ENCODE data around the gene ZNF451. TPM values are rescaled to one million over a fixed set of nuclear protein-coding genes. Genes with fewer than 3 reads are reported as not detected.

The ZNF451 gene
- polyA plus RNA-seq, 6 donors from 2014 or later: 32.2 to 40.4 (median 38.2) TPM

DNA sequence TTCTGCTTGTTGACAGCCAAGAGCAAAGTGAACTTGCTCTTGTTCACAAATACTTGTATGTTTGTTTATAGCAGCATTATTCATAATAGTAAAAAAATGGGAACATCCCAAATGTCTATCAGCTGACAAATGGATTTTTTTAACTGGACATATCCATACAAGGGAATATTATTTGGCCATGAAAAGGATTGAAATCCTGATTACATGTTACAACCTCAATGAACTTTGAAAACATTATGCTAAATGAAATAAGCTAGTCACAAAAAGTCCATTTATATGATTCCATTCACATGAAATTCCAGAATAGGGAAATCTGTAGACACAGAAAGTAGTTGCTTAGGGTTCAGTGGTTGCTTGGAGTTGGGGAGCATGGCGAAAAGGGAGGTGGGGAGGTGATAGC lies 53.7 kb downstream of the ZNF451 start:
- H3K27ac Mint-ChIP-seq: peak overlapping the region in 1 of 6 donors; percentile 29
- no peaks in the 10 kb centered on the region for H3K27me3 Mint-ChIP-seq
- ATAC-seq (ENCODE audit: low read depth in 2 of 2): no peak
- peaks cover 0 to 5% (median 0%) of the 10 kb centered on the region in 7 donors for H3K9me3 Mint-ChIP-seq
- H3K36me3 Mint-ChIP-seq: peaks cover 26 to 35% of the 10 kb centered on the region in 2 donors
- H3K4me1 Mint-ChIP-seq: no peaks in the 10 kb centered on the region
- H3K4me3 Mint-ChIP-seq: no peak overlapping the region
- DNase-seq: no peak

DNA sequence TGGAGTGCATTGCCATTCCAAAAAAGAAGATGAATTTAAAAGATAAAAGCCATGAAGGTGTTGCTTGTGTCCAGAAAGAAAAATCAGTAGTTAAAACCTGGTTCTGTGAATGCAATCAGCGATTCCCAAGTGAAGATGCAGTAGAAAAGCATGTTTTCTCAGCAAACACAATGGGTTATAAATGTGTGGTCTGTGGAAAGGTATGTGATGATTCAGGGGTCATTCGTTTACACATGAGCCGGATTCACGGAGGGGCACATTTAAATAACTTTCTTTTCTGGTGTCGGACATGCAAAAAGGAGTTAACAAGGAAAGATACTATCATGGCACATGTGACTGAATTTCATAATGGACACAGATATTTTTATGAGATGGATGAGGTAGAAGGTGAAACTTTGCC lies 57.4 kb downstream of the ZNF451 start:
- H3K9me3 Mint-ChIP-seq: peaks cover 0 to 1% (median 0%) of the 10 kb centered on the region in 7 donors
- H3K27me3 Mint-ChIP-seq: no peaks in the 10 kb centered on the region
- H3K4me3 Mint-ChIP-seq: no peak overlapping the region
- ATAC-seq (ENCODE audit: low read depth in 2 of 2) (no peak), DNase-seq (no peak)
- H3K27ac Mint-ChIP-seq: no peak overlapping the region
- H3K4me1 Mint-ChIP-seq: no peaks in the 10 kb centered on the region
- H3K36me3 Mint-ChIP-seq: peaks cover 29% of the 10 kb centered on the region in 2 donors

DNA sequence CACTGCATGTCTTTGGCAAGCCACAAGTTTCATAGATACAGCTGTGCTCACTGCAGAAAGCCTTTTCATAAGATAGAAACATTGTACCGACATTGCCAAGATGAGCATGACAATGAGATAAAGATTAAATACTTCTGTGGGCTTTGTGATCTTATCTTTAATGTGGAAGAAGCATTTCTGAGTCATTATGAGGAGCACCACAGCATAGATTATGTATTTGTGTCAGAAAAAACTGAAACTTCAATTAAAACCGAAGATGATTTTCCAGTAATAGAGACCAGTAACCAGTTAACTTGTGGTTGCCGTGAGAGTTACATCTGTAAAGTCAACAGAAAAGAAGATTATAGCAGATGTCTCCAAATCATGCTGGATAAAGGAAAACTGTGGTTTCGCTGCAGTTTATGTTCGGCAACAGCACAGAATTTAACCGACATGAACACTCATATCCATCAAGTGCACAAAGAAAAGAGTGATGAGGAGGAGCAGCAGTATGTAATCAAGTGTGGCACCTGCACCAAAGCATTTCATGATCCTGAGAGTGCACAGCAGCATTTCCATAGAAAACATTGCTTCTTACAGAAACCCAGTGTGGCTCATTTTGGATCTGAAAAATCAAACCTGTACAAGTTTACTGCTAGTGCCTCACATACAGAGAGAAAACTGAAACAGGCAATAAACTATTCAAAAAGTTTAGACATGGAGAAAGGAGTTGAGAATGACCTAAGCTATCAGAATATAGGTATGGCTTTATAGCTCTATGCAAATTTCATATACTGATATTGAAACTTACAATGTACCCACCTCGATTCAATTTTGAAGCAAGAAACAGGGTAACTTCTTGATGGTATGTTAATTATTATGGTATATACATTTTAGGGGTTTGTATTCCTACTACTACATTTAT lies 58.2 kb downstream of the ZNF451 start:
- peaks cover 24% of the 10 kb centered on the region in 2 donors for H3K36me3 Mint-ChIP-seq
- peaks cover 0 to 1% (median 0%) of the 10 kb centered on the region in 7 donors for H3K9me3 Mint-ChIP-seq
- no peak overlapping the region for H3K27ac Mint-ChIP-seq
- no peak overlapping the region for H3K4me3 Mint-ChIP-seq
- no peak for ATAC-seq (ENCODE audit: low read depth in 2 of 2)
- no peaks in the 10 kb centered on the region for H3K4me1 Mint-ChIP-seq
- no peaks in the 10 kb centered on the region for H3K27me3 Mint-ChIP-seq
- DNase-seq: no peak

DNA sequence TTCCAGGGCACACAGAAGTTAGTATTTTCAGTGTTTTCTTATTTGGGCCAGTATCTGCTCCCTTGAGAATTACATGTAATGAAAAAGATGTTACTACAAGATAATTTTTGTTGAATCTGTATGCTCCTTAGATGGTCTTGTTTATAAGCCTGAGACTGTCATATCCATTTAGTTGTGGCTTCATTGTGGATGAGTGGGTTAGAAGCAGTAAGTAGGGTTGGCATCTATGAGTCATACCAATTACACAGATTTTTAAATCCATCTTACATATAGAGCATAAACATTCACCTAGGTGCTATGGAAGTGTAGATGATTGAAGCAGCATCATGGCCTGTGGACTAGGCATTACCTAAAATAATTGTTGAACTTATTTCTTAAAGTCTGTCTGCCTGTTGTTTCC lies 68.7 kb downstream of the ZNF451 start:
- peaks cover 0 to 22% of the 10 kb centered on the region in 2 donors for H3K36me3 Mint-ChIP-seq
- no peaks in the 10 kb centered on the region for H3K9me3 Mint-ChIP-seq
- H3K4me1 Mint-ChIP-seq: no peaks in the 10 kb centered on the region
- ATAC-seq (ENCODE audit: low read depth in 2 of 2) (no peak), DNase-seq (no peak)
- H3K4me3 Mint-ChIP-seq: no peak overlapping the region
- no peak overlapping the region for H3K27ac Mint-ChIP-seq
- no peaks in the 10 kb centered on the region for H3K27me3 Mint-ChIP-seq

DNA sequence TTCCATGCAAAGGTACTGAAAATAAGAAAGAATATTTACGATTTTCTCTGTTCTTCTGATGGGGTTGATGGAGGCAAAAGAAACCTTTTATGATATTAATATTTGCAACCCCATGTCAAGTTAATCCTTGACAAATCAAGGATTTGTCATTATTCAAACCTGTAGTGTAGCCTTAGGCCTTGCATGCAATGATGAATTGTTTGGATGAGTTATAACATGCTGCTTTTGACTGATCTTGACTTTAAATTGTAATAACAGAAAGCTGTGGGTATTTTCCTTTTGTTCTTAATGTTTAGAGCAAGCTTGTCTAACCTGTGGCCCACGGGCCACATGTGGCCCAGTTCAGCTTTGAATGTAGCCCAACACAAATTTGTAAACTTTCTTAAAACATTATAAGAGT lies 69.1 kb downstream of the ZNF451 start:
- Mint-ChIP-seq H3K4me1 (no peaks in the 10 kb centered on the region), H3K27me3 (no peaks in the 10 kb centered on the region), H3K27ac (no peak overlapping the region), H3K4me3 (no peak overlapping the region), H3K9me3 (no peaks in the 10 kb centered on the region), H3K36me3 (peaks cover 0 to 17% of the 10 kb centered on the region in 2 donors)
- ATAC-seq (ENCODE audit: low read depth in 2 of 2) (no peak), DNase-seq (no peak)

DNA sequence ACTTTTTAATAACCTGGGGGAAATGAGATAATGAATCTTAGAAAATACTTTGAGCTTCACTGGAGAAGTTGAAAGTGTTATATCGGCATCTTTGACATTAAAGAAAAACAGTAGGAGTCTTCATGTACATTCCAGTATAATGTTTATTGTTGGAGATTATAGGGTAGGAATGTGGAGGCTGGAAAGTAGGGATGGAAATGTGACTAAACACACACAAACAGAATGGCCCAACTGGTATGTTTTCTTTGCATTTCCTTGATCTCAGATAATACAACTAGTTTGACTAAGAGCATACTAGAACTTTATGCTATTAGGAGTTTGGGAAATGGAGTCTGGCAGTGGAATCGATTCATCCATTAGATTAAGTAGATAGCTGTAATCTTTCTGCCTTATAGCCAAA lies 72.0 kb downstream of the ZNF451 start:
- ATAC-seq (ENCODE audit: low read depth in 2 of 2): no peak
- no peak overlapping the region for H3K4me3 Mint-ChIP-seq
- H3K36me3 Mint-ChIP-seq: peaks cover 13 to 24% of the 10 kb centered on the region in 2 donors

DNA sequence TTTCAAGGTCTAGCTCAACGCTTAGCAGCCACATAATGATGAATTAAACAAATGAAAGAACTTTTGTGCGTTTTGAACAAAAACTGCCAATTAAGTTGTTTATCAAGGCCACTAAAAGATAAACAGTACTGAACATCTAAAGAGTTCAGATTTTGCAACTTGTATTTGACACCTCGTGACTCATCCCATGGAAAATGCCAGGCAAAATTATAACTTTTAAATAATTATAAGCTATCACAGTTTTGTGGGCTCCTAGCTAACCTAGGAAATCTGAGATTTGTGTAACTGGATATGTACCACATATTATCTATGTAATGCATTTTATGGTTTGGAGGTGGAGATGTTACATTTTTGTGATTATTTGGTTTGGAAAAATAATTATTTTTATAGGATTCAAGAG lies 72.5 kb downstream of the ZNF451 start:
- H3K27me3 Mint-ChIP-seq: no peaks in the 10 kb centered on the region
- H3K9me3 Mint-ChIP-seq: peaks cover 0 to 11% (median 3%) of the 10 kb centered on the region in 7 donors
- no peak for ATAC-seq (ENCODE audit: low read depth in 2 of 2)
- no peak overlapping the region for H3K4me3 Mint-ChIP-seq
- DNase-seq: no peak
- H3K4me1 Mint-ChIP-seq: no peaks in the 10 kb centered on the region
- H3K27ac Mint-ChIP-seq: no peak overlapping the region
- H3K36me3 Mint-ChIP-seq: peaks cover 13 to 24% of the 10 kb centered on the region in 2 donors

More for the DNA sequence above, 72.0 kb downstream of the ZNF451 start:
- H3K9me3 Mint-ChIP-seq: peaks cover 0 to 11% (median 3%) of the 10 kb centered on the region in 7 donors
- no peaks in the 10 kb centered on the region for H3K27me3 Mint-ChIP-seq
- no peak for DNase-seq
- peak overlapping the region in 2 of 6 donors; percentile 31 to 71 for H3K27ac Mint-ChIP-seq
- no peaks in the 10 kb centered on the region for H3K4me1 Mint-ChIP-seq

DNA sequence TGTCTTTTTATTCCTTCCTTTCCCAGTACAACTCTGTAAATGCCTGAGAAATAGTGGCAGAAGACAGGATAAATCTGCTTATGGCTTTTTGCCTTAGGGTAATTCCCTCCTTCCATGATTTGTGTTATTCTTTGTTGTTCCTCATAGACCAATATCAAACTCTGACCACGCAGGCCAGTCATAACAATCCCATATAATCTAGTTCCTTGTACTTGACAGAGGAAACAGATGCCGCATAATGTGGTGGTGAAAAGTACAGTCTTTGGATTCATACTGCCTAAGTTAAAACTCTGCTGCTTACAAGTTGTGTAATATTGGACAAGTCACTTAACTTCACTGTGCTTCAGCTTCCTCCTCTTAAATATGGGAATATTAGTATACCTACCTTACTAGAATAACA lies 74.0 kb downstream of the ZNF451 start:
- ATAC-seq (ENCODE audit: low read depth in 2 of 2) (no peak), DNase-seq (no peak)
- H3K4me3 Mint-ChIP-seq: no peak overlapping the region
- peaks cover 0 to 11% (median 3%) of the 10 kb centered on the region in 7 donors for H3K9me3 Mint-ChIP-seq
- H3K36me3 Mint-ChIP-seq: peaks cover 13 to 24% of the 10 kb centered on the region in 2 donors
- H3K27me3 Mint-ChIP-seq: no peaks in the 10 kb centered on the region
- no peaks in the 10 kb centered on the region for H3K4me1 Mint-ChIP-seq
- no peak overlapping the region for H3K27ac Mint-ChIP-seq

DNA sequence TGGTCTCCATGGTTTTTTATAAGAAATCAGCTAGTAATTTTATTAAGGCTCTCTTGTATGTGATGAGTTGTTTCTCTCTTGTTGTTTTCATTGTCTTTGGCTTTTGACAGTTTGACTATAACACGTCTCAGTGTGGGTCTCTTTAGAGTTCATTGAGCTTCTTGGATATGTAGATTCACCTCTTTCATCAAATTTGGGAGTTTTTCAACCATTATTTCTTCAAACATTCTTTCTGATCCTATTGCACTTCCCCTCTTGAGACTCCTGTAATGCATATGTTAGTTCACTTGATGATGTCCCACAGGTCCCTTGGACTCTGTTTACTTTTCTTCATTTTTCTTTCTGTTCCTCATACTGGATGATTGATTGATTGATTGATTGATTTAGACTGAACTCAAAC lies 75.1 kb downstream of the ZNF451 start:
- Mint-ChIP-seq H3K27me3 (no peaks in the 10 kb centered on the region), H3K27ac (no peak overlapping the region), H3K36me3 (peaks cover 13 to 24% of the 10 kb centered on the region in 2 donors), H3K4me1 (no peaks in the 10 kb centered on the region), H3K9me3 (peaks cover 0 to 11% (median 3%) of the 10 kb centered on the region in 7 donors), H3K4me3 (no peak overlapping the region)
- ATAC-seq (ENCODE audit: low read depth in 2 of 2) (no peak), DNase-seq (no peak)

DNA sequence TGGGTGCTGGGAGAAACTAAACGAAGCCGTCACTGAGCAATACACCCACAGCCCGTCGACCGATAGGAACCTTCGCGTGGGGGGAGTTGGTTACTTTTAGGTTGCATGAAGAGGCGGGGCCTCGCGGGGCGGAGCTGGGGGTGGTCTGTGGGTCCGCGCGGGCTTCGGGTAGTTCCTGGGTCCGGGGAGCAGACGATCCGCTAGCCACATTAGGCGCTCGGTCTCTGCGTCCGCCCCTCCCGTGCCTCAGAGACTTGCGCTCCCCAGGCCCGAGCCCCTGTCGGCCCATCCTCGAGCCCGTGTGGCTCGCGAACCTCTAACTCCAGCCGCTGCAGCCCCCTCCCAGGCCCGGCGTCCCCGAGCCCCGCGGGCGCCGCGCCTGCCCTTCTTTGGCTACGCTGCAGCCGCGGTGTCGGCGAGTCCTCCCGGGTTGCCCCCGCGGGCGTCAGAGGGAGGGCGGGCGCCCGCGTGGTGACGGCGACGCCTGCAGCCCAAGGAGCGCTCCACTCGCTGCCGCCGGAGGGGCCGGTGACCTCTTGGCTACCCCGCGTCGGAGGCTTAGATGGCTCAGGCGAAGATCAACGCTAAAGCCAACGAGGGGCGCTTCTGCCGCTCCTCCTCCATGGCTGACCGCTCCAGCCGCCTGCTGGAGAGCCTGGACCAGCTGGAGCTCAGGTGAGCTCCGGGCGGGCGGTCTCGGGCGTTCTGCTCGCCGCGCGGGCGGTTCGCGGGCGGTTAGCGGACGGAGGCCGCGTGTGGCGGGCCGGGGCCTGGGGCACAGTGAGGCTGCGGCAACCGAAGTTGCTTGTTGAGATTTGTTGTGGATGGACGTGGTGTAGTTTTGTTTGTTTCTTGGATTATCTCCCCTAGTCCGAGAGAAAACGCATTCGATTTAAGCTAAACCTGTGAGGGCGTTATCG lies 82.4 kb downstream of the ZNF451 start, which contains the start of gene BAG2:
Gene BAG2, plus strand, starts transcription at position 191 of the 920 bp plus-strand sequence. Its CDS starts 372 bp downstream, at position 563.
- DNase-seq: peak; percentile 90
- peak within 1 kb of the TSS; percentile 89 to 96 (median 94) for H3K4me3 Mint-ChIP-seq
- no peaks in the 10 kb centered on the region for H3K36me3 Mint-ChIP-seq
- H3K9me3 Mint-ChIP-seq: no peaks in the 10 kb centered on the region
- peak within 1 kb of the TSS; percentile 78 to 95 (median 92) for H3K27ac Mint-ChIP-seq
- ATAC-seq (ENCODE audit: low read depth in 2 of 2): peak; percentile 82 to 85
- H3K4me1 Mint-ChIP-seq: peaks cover 18 to 31% (median 29%) of the 10 kb centered on the region in 3 donors
- no peaks in the 10 kb centered on the region for H3K27me3 Mint-ChIP-seq

DNA sequence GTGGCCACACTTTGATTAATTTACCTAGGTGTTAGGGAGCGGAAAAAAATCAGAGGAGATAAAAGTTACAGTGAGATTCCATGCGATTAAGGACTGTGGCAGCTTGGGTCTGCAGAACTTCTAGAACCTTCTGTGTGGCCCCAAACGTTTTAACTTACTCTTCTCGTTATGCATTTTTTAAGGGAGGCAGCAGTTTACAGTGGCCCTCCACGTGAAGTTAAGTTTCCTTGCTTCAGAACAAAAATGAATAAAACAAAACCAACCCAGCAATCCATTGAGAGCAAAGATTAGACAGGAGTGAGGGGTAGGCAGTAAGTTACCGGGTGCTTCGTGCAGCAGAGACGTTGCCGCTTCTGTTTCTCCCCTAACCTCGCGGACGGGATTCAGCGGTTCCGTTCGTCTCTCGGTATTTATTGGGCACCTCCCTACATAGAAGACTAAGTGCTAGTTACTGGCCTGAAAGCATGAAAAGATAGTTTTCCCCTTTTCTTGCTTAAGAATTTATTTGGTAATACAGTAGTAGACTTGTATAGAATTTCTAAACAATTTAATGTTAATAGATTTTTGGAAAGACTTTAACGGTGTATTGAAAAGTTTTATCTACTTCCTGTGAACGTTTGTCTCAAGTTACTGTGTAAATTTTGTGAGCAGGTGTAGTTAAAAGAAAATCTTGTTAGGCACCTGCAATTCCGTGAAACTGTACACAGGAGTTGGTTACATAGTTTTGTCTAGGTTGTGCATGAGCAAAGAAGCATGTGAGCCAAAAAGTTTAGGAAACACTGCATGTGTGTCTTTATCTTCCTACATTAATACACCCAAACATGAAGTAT lies 83.3 kb downstream of the ZNF451 start:
- DNase-seq (peak; percentile 7), ATAC-seq (ENCODE audit: low read depth in 2 of 2) (no peak)
- Mint-ChIP-seq H3K4me3 (peak overlapping the region; percentile 89 to 96 (median 94)), H3K9me3 (no peaks in the 10 kb centered on the region), H3K27ac (peak overlapping the region; percentile 28 to 93 (median 86)), H3K4me1 (peaks cover 18 to 33% (median 31%) of the 10 kb centered on the region in 3 donors), H3K27me3 (no peaks in the 10 kb centered on the region), H3K36me3 (no peaks in the 10 kb centered on the region)

DNA sequence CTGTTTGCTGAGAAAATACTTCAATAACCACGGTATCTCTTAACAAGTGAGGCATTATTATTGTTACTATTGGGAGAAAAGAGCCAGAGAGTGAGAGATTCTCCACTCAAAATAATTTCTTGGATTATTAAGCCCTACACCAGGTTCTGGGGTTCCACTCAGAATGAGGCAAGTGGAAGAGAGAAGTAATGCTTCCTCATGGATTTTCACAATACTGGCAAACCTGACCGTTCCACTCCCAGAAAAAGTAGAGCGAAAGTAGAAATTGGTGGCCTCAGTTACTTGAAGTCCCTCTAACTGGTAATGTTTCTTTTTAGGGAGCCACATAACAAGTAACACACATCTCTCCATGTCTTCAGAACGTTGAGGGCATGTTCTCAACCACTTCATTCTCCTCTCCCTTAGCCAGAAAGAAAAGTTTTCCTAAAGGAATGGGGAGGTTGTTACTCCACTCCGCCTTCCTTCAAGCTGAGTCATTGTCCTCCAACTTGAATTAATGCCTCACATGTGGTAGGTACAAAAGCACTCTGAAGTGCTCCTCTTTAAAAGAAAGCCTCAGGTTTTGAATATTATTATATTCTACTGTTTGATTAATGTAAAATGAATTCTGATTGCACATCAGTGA lies 84.0 kb downstream of the ZNF451 start:
- H3K27ac Mint-ChIP-seq: peak overlapping the region in 2 of 6 donors; percentile 47 to 77
- ATAC-seq (ENCODE audit: low read depth in 2 of 2) (no peak), DNase-seq (no peak)
- H3K36me3 Mint-ChIP-seq: no peaks in the 10 kb centered on the region
- H3K4me1 Mint-ChIP-seq: peaks cover 18 to 34% (median 31%) of the 10 kb centered on the region in 3 donors
- H3K27me3 Mint-ChIP-seq: no peaks in the 10 kb centered on the region
- peak overlapping the region in 7 of 8 donors; percentile 89 to 96 (median 94) for H3K4me3 Mint-ChIP-seq
- no peaks in the 10 kb centered on the region for H3K9me3 Mint-ChIP-seq
